Neural progenitor cell (in vitro differentiated cells): ENCODE results near the gene BCAR1. TPM values are rescaled to one million over a fixed set of nuclear protein-coding genes. Genes with fewer than 3 reads are reported as not detected.
A peak's percentile ranks its signal among the peaks of the same experiment; 100 is the strongest.

Experiments used
- DNase-seq: peaks from one replicate; pipeline ENCODE4 v3.0.0-alpha.2; 2016; ENCODE audit warnings: low spot score
- H2AFZ ChIP-seq: fragments of 200-600 bp; sonication (generic); replicated peaks from 2 replicates; pipeline ENCODE4 v1.6.1; 2016; ENCODE audit warnings: antibody characterized with exemption
- H3F3A ChIP-seq: fragments of 200-600 bp; sonication (generic); 2 replicates; pipeline ENCODE4 v1.6.1; 2016; ENCODE audit warnings: antibody characterized with exemption, low read depth
- H3K27ac ChIP-seq: fragments of 200-600 bp; sonication (generic); 2 replicates; pipeline ENCODE4 v1.5.1; 2016; ENCODE audit warnings: mild to moderate bottlenecking
- H3K27me3 ChIP-seq: fragments of 200-600 bp; sonication (generic); 2 replicates; pipeline ENCODE4 v1.6.1; 2016; ENCODE audit warnings: mild to moderate bottlenecking, moderate library complexity
- H3K36me3 ChIP-seq: fragments of 200-600 bp; sonication (generic); 2 replicates; pipeline ENCODE4 v1.5.1; 2016
- H3K4me1 ChIP-seq: fragments of 200-600 bp; sonication (generic); 2 replicates; pipeline ENCODE4 v1.6.1; 2016; ENCODE audit warnings: mixed run types
- H3K4me2 ChIP-seq: fragments of 200-600 bp; sonication (generic); 2 replicates; pipeline ENCODE4 v1.6.1; 2016
- H3K4me3 ChIP-seq: fragments of 200-600 bp; sonication (generic); 2 replicates; pipeline ENCODE4 v1.5.1; 2016
- H3K79me2 ChIP-seq: fragments of 200-600 bp; sonication (generic); 2 replicates; pipeline ENCODE4 v1.6.1; 2016; ENCODE audit warnings: low read depth
- H3K9ac ChIP-seq: fragments of 200-600 bp; sonication (generic); 2 replicates; pipeline ENCODE4 v1.6.1; 2016
- H3K9me3 ChIP-seq: fragments of 200-600 bp; sonication (generic); 2 replicates; pipeline ENCODE4 v1.5.1; 2016; ENCODE audit warnings: low read depth
- H4K20me1 ChIP-seq: fragments of 200-600 bp; sonication (generic); 2 replicates; pipeline ENCODE4 v1.6.1; 2016; ENCODE audit warnings: low read depth
- H3K27ac Mint-ChIP-seq: 3 replicates; pipeline ENCODE4 v1.8.0; 2021; ENCODE audit warnings: mixed read lengths
- H3K27me3 Mint-ChIP-seq: 2 replicates; pipeline ENCODE4 v1.8.0; 2022; ENCODE audit warnings: low read depth, mild to moderate bottlenecking, inconsistent platforms, moderate library complexity, mixed read lengths; ENCODE audit not compliant: insufficient read depth
- H3K36me3 Mint-ChIP-seq: 3 replicates; pipeline ENCODE4 v1.8.0; 2021; ENCODE audit warnings: mixed read lengths
- H3K4me1 Mint-ChIP-seq: 3 replicates; pipeline ENCODE4 v1.8.0; 2021; ENCODE audit warnings: mixed read lengths
- H3K4me3 Mint-ChIP-seq: 3 replicates; pipeline ENCODE4 v1.8.0; 2021; ENCODE audit warnings: mild to moderate bottlenecking, moderate library complexity, mixed read lengths
- H3K9me3 Mint-ChIP-seq: 3 replicates; pipeline ENCODE4 v1.8.0; 2020; ENCODE audit warnings: mixed read lengths
- EZH2 ChIP-seq: fragments of 200-600 bp; sonication (generic); IDR thresholded peaks from 2 replicates; pipeline ENCODE4 v1.6.1; 2017; ENCODE audit warnings: antibody characterized with exemption, mild to moderate bottlenecking, moderate library complexity
- EZH2phosphoT487 ChIP-seq: fragments of 200-600 bp; sonication (generic); IDR thresholded peaks from 2 replicates; pipeline ENCODE4 v1.6.1; 2017; ENCODE audit warnings: antibody characterized with exemption
- total RNA-seq: library from RNA; depleted of rRNA; stranded (reverse); fragments of >200 nt; gene quantifications from 2 replicates; pipeline ENCODE4 v1.2.3, GENCODE V29; 2015; ENCODE audit warnings: low replicate concordance
- TF ChIP-seq, protein P1 (sequence below): fragments of 200-600 bp; sonication (generic); IDR thresholded peaks from 2 replicates; pipeline ENCODE4 v1.5.1; 2017; ENCODE audit warnings: antibody characterized with exemption, mild to moderate bottlenecking

Gene BCAR1
- total RNA-seq, 1 donor from 2014 or later = 10.9 TPM

DNA sequence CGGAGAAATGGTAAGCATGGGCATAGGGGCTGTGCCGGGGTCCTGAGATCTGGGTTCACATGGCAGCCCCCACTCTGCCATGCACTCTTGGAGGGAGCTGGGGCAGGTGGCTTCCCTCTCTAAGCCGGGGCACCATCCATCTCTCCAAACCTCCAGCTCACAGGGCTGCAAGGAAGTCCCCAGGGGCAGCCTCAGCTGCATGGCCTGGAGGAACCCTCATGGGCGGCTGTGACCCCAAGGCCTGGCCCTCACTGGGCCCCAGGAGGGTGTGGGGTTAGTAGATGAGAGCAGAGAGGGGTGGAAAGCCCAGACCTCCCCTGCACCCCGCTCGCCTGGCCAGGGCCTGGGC is 47.0 kb downstream of the BCAR1 start:
- H3K27ac Mint-ChIP-seq = no peak overlapping the region
- Histone ChIP-seq H3K79me2 (no peaks in the 10 kb centered on the region), H3K27ac (no peak overlapping the region), H3K4me3 (no peak overlapping the region), H4K20me1 (no peaks in the 10 kb centered on the region), H3K9me3 (no peaks in the 10 kb centered on the region), H3K27me3 (no peaks in the 10 kb centered on the region), H3K4me2 (no peak overlapping the region), H3K36me3 (no peaks in the 10 kb centered on the region), H3F3A (no peaks in the 10 kb centered on the region), H3K9ac (no peak overlapping the region), H2AFZ (no peak overlapping the region), H3K4me1 (no peaks in the 10 kb centered on the region)
- TF ChIP-seq, protein P1, sequence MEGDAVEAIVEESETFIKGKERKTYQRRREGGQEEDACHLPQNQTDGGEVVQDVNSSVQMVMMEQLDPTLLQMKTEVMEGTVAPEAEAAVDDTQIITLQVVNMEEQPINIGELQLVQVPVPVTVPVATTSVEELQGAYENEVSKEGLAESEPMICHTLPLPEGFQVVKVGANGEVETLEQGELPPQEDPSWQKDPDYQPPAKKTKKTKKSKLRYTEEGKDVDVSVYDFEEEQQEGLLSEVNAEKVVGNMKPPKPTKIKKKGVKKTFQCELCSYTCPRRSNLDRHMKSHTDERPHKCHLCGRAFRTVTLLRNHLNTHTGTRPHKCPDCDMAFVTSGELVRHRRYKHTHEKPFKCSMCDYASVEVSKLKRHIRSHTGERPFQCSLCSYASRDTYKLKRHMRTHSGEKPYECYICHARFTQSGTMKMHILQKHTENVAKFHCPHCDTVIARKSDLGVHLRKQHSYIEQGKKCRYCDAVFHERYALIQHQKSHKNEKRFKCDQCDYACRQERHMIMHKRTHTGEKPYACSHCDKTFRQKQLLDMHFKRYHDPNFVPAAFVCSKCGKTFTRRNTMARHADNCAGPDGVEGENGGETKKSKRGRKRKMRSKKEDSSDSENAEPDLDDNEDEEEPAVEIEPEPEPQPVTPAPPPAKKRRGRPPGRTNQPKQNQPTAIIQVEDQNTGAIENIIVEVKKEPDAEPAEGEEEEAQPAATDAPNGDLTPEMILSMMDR = no peak
- TF ChIP-seq EZH2 = no peak
- no peak for TF ChIP-seq EZH2phosphoT487
- peaks cover 5% of the 10 kb centered on the region for H3K27me3 Mint-ChIP-seq
- H3K4me1 Mint-ChIP-seq = peaks cover 6% of the 10 kb centered on the region
- H3K36me3 Mint-ChIP-seq = no peaks in the 10 kb centered on the region
- DNase-seq = no peak
- no peaks in the 10 kb centered on the region for H3K9me3 Mint-ChIP-seq
- no peak overlapping the region for H3K4me3 Mint-ChIP-seq

DNA sequence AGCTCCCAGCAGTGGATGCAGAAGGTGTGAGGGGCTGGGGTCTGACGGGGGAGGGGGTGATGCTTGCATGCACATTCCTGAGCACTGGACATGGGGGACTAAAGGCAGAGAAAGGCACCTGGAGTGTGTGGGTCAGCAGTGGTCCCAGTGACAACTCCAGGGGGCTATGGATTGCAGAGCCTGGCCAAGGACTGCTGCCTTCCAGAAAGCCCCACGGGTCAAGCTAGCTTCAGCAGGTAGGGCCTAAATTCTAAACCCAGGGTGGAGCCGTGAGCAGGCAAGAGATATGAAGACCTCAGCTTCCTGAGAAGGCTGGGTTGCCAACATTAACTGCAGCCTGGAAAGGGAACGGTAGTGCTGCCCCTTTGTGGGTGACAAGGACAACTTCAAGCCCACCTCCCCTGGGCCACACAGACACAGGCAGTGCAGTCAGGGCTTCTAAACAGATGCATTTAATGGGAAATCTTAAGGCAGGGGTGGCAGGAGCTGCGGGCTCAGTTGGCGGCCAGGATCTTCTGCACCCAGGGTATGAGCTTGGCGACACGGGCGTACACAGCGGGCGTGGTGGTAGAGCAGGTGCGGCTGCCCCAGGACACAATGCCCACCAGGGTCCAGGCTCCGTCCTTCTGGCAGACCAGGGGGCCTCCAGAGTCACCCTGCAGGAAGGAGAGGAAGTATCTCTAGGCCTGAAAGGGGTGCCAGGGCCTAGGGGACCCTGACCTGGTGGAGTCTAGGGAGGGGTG is 47.6 kb downstream of the BCAR1 start:
- Histone ChIP-seq H3K27ac (no peak overlapping the region), H3K4me3 (no peak overlapping the region), H3K4me2 (no peak overlapping the region), H4K20me1 (no peaks in the 10 kb centered on the region), H3K4me1 (no peaks in the 10 kb centered on the region), H3K36me3 (no peaks in the 10 kb centered on the region), H3K9ac (no peak overlapping the region), H2AFZ (no peak overlapping the region), H3K27me3 (no peaks in the 10 kb centered on the region), H3K9me3 (no peaks in the 10 kb centered on the region), H3K79me2 (no peaks in the 10 kb centered on the region), H3F3A (no peaks in the 10 kb centered on the region)
- DNase-seq = no peak
- Mint-ChIP-seq H3K4me1 (peaks cover 6% of the 10 kb centered on the region), H3K27ac (peak overlapping the region; percentile 29), H3K36me3 (no peaks in the 10 kb centered on the region), H3K27me3 (peaks cover 5% of the 10 kb centered on the region), H3K4me3 (peak overlapping the region; percentile 65), H3K9me3 (no peaks in the 10 kb centered on the region)
- TF ChIP-seq, protein P1 = no peak
- TF ChIP-seq EZH2phosphoT487 (no peak), EZH2 (no peak)

DNA sequence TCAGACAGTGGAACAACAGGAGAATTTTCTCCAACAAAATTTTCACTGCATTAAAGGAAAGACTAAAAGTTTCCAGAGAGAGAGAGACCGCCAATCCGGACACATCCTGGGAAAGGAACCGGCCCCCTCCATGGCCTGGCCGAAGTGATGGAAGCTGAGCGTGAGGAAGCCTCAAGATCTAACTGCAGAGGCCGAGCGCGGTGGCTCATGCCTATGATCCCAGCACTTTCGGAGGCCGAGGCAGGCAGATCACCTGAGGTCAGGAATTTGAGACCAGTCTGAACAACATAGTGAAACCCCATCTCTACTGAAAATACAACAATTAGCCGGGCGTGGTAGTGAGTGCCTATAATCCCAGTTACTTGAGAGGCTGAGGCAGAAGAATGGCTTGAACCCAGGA is 48.3 kb downstream of the BCAR1 start:
- DNase-seq = no peak
- no peaks in the 10 kb centered on the region for H3F3A ChIP-seq
- H3K9ac ChIP-seq = no peak overlapping the region
- no peaks in the 10 kb centered on the region for H3K9me3 Mint-ChIP-seq
- no peaks in the 10 kb centered on the region for H3K36me3 Mint-ChIP-seq
- no peak for TF ChIP-seq EZH2phosphoT487
- no peak for TF ChIP-seq EZH2
- TF ChIP-seq, protein P1 = no peak
- H4K20me1 ChIP-seq = no peaks in the 10 kb centered on the region
- H3K79me2 ChIP-seq = no peaks in the 10 kb centered on the region
- H3K4me3 ChIP-seq = no peak overlapping the region
- no peak overlapping the region for H3K27ac ChIP-seq
- peaks cover 5% of the 10 kb centered on the region for H3K27me3 Mint-ChIP-seq
- no peak overlapping the region for H3K4me2 ChIP-seq
- no peaks in the 10 kb centered on the region for H3K9me3 ChIP-seq
- H3K4me1 Mint-ChIP-seq = peaks cover 6% of the 10 kb centered on the region
- H3K4me3 Mint-ChIP-seq = no peak overlapping the region
- peak overlapping the region; percentile 10 for H2AFZ ChIP-seq
- H3K27ac Mint-ChIP-seq = no peak overlapping the region
- H3K27me3 ChIP-seq = no peaks in the 10 kb centered on the region
- no peaks in the 10 kb centered on the region for H3K36me3 ChIP-seq
- no peaks in the 10 kb centered on the region for H3K4me1 ChIP-seq
